ENCODE results near the gene AMOT.

- no peak for TF ChIP-seq CTCF (optimal IDR thresholded peaks at IDR 0.05 in 1 of 3, IDR thresholded peaks at IDR 0.05 in 1 of 3, conservative IDR thresholded peaks at IDR 0.05 in 1 of 3; ENCODE audit: extremely low read depth in 1 of 3, insufficient read depth in 2 of 3, low read length in 3 of 3)
- no peak for TF ChIP-seq EZH2 (IDR thresholded peaks at IDR 0.05; ENCODE audit: low read length)
Observed at GRCh38 chrX:112731793-112732192, 108.8 kb downstream of the AMOT start.

Measured in keratinocyte (primary cell).